Measurements from ENCODE around the gene SELENOI. TPM values are rescaled to one million over a fixed set of nuclear protein-coding genes. Genes with fewer than 3 reads are reported as not detected.

SELENOI gene
- total and polyA plus RNA-seq, 10 of the 15 experiments (the other 5 are each of a cell fraction or from before 2014, with no cell fraction given), result 5.2 to 31.4 (median 17.4) TPM

- Histone ChIP-seq H3K4me1 (ENCODE audit: control insufficient read depth, insufficient read depth, low read length) (no peaks in the 10 kb centered on the region), H3K36me3 (ENCODE audit: control insufficient read depth in 2 of 2, insufficient read depth in 2 of 2, low read length in 1 of 2) (no peaks in the 10 kb centered on the region), H3K4me2 (ENCODE audit: control insufficient read depth, insufficient read depth) (no peak overlapping the region), H3K4me3 (no peak overlapping the region), H2AFZ (ENCODE audit: control insufficient read depth, low read depth, low read length) (no peak overlapping the region), H3K79me2 (ENCODE audit: control insufficient read depth, insufficient read depth, low read length) (no peaks in the 10 kb centered on the region), H4K20me1 (ENCODE audit: control insufficient read depth, insufficient read depth) (no peaks in the 10 kb centered on the region), H3K27ac (ENCODE audit: control insufficient read depth, insufficient read depth) (no peak overlapping the region), H3K9ac (ENCODE audit: control insufficient read depth, insufficient read depth, low read length) (no peak overlapping the region), H3K9me3 (replicated peaks; ENCODE audit: control insufficient read depth, insufficient read depth, low read length) (no peaks in the 10 kb centered on the region), H3K27me3 (replicated peaks in 1 of 2; ENCODE audit: control insufficient read depth in 2 of 2, insufficient read depth in 2 of 2, low read length in 1 of 2) (0 out of 4 replicates have a peak, but pooled peaks cover 0 to 2% of the 10 kb centered on the region in 2 experiments)
- ATAC-seq, result no peak
- no peak for FAIRE-seq
- TF ChIP-seq, protein P1, sequence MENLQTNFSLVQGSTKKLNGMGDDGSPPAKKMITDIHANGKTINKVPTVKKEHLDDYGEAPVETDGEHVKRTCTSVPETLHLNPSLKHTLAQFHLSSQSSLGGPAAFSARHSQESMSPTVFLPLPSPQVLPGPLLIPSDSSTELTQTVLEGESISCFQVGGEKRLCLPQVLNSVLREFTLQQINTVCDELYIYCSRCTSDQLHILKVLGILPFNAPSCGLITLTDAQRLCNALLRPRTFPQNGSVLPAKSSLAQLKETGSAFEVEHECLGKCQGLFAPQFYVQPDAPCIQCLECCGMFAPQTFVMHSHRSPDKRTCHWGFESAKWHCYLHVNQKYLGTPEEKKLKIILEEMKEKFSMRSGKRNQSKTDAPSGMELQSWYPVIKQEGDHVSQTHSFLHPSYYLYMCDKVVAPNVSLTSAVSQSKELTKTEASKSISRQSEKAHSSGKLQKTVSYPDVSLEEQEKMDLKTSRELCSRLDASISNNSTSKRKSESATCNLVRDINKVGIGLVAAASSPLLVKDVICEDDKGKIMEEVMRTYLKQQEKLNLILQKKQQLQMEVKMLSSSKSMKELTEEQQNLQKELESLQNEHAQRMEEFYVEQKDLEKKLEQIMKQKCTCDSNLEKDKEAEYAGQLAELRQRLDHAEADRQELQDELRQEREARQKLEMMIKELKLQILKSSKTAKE (IDR thresholded peaks at IDR 0.05; ENCODE audit: low read depth, poor library complexity, severe bottlenecking), result no peak
- TF ChIP-seq ETV6 (conservative IDR thresholded peaks at IDR 0.05 in 1 of 2, IDR thresholded peaks at IDR 0.05 in 1 of 2; ENCODE audit: borderline replicate concordance in 1 of 2, low read depth in 1 of 2) (no peak), CREB1 (IDR thresholded peaks at IDR 0.05; ENCODE audit: low read depth) (no peak), ZSCAN29 (IDR thresholded peaks at IDR 0.05) (no peak), RFX5 (IDR thresholded peaks at IDR 0.05; ENCODE audit: low read depth, low read length) (no peak), NR2F1 (conservative IDR thresholded peaks at IDR 0.05) (no peak), NFYA (IDR thresholded peaks at IDR 0.05; ENCODE audit: borderline replicate concordance, low read depth, low read length) (no peak), STAT1 (conservative IDR thresholded peaks at IDR 0.05) (no peak), GABPA (IDR thresholded peaks at IDR 0.05; ENCODE audit: low read depth) (no peak), FOXM1 (IDR thresholded peaks at IDR 0.05; ENCODE audit: low read depth, low read length) (no peak), YY1 (IDR thresholded peaks at IDR 0.05; ENCODE audit: low read depth, low read length) (no peak), FOS (IDR thresholded peaks at IDR 0.05; ENCODE audit: borderline replicate concordance, extremely low read depth, insufficient read length) (no peak), ZNF274 (IDR thresholded peaks at IDR 0.05; ENCODE audit: insufficient read depth, insufficient read length) (no peak)
- TF ChIP-seq, protein P2, sequence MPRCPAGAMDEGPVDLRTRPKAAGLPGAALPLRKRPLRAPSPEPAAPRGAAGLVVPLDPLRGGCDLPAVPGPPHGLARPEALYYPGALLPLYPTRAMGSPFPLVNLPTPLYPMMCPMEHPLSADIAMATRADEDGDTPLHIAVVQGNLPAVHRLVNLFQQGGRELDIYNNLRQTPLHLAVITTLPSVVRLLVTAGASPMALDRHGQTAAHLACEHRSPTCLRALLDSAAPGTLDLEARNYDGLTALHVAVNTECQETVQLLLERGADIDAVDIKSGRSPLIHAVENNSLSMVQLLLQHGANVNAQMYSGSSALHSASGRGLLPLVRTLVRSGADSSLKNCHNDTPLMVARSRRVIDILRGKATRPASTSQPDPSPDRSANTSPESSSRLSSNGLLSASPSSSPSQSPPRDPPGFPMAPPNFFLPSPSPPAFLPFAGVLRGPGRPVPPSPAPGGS (IDR thresholded peaks at IDR 0.05; ENCODE audit: borderline replicate concordance, insufficient read depth, low read depth, low read length, poor library complexity, severe bottlenecking), result no peak
- TF ChIP-seq, protein P3, sequence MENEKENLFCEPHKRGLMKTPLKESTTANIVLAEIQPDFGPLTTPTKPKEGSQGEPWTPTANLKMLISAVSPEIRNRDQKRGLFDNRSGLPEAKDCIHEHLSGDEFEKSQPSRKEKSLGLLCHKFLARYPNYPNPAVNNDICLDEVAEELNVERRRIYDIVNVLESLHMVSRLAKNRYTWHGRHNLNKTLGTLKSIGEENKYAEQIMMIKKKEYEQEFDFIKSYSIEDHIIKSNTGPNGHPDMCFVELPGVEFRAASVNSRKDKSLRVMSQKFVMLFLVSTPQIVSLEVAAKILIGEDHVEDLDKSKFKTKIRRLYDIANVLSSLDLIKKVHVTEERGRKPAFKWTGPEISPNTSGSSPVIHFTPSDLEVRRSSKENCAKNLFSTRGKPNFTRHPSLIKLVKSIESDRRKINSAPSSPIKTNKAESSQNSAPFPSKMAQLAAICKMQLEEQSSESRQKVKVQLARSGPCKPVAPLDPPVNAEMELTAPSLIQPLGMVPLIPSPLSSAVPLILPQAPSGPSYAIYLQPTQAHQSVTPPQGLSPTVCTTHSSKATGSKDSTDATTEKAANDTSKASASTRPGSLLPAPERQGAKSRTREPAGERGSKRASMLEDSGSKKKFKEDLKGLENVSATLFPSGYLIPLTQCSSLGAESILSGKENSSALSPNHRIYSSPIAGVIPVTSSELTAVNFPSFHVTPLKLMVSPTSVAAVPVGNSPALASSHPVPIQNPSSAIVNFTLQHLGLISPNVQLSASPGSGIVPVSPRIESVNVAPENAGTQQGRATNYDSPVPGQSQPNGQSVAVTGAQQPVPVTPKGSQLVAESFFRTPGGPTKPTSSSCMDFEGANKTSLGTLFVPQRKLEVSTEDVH (IDR thresholded peaks at IDR 0.05; ENCODE audit: low read depth, partially characterized antibody), result no peak
- ChIA-PET CTCF (interaction anchor here (1.3 kb wide), 1 partner anchor 153 kb away, joined by 3 read pairs; no protein-coding TSS in a partner anchor), SMC1A (ENCODE audit: uncharacterized antibody, unreplicated experiment) (no interaction called here), RAD21 (ENCODE audit: unreplicated experiment) (no interaction called here), POLR2A (no interaction called here)
- no peak for DNase-seq (ENCODE audit: low read depth, low spot score)
- BruUV-seq (replicated peaks), result no TSS peak
- 66% methylated on average over 2 of the region's 2 CpGs for WGBS (ENCODE audit: insufficient coverage, insufficient replicate concordance, low lambda C conversion rate, missing lambda C conversion rate)
- intact Hi-C loops (cut with micrococcal nuclease; ENCODE audit: unreplicated experiment), result no loop called here
- in situ Hi-C loops (cut with MboI), result no loop called here
These were observed 82.9 kb downstream of the SELENOI start for GRCh38 chr2:26428846-26429245.
